NCI-H1436 treated with DMSO at 0.1 percent for 48 hours (cell line): ENCODE measurements around the gene CNTFR.
"Not testable (repeated sequence)": the region's sequence is repeated elsewhere in the genome, so short reads cannot be mapped to it uniquely, and the experiment has no call there.

ENCODE experiments used
- DNase-seq: peaks from one replicate; lab custom pipeline; 2025; lab: John Stamatoyannopoulos, UW

The CNTFR gene, protein sequence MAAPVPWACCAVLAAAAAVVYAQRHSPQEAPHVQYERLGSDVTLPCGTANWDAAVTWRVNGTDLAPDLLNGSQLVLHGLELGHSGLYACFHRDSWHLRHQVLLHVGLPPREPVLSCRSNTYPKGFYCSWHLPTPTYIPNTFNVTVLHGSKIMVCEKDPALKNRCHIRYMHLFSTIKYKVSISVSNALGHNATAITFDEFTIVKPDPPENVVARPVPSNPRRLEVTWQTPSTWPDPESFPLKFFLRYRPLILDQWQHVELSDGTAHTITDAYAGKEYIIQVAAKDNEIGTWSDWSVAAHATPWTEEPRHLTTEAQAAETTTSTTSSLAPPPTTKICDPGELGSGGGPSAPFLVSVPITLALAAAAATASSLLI

DNA sequence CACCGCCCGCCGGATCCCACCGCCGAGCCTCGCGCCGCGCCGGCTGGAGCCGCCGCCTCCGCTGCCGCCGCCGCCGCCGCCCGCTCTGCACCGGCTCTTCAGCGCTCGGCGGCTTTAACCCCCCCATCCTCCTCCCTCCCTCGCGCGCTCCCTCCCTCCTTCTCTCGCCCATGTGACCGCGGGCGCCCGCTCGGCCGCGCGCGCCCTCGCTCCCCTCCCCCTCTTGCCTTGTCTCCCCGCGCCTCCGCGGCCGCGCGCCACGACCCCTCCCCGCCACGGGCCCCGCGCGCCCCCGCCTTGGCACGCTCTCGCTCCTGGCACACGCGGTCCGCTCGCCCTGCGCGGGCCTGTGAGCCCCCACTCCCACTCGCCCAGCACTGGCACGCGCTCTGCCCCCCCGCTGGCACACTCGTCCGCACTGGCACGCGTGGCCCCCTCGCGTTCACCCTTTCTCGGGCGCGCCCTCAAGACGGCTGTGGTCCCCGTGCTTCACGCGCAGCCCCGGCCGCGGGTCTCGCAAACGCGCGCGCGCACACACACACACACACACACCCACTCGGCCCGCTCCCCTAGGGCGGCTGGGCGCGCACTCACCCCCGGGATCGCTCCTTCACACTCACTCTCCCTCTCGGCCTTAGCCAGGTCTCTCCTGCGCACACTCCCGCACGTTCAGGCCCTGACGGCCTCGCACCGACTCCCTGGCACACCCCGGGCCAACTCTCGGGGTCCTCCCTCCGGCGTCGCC is at the start of gene CNTFR:
CNTFR (minus strand) TSS at position 89 of the 745 bp plus-strand sequence. CDS start 20,743 bp downstream, outside the sequence.
- DNase-seq: no peak

DNA sequence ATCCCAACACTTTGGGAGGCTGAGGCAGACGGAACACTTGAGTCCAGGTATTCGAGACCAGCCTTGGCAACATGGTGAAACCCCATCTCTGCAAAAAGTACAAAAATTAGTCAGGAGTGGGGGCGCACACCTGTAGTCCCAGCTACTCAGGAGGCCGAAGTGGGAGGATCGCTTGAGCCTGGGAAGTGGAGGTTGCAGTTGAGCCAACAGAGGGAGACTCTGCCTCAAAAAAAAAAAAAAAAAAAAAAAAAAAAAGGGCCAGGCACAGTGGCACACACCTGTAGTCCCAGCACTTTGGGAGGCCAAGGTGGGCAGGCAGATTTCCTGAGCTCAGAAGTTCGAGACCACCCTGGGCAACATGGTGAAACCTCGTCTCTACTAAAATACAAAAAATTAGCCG is 49.8 kb upstream of the CNTFR start:
- not testable (repeated sequence) for DNase-seq

DNA sequence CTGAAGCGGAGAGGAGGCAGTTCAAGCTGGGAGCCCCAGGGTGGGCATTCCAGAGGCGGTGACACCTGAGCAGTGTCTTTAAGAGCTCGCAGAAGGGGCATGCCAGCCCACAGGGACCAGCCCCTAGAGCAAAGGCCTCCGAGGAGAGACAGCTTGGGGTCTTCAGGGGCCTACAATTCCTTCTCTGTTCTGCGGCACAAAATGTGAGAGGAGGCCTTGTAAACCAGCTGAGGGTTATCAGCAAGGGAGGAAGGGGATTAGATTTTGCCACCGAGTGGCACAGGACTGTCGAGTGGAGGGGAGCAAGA is 48.6 kb upstream of the CNTFR start:
- no peak for DNase-seq

DNA sequence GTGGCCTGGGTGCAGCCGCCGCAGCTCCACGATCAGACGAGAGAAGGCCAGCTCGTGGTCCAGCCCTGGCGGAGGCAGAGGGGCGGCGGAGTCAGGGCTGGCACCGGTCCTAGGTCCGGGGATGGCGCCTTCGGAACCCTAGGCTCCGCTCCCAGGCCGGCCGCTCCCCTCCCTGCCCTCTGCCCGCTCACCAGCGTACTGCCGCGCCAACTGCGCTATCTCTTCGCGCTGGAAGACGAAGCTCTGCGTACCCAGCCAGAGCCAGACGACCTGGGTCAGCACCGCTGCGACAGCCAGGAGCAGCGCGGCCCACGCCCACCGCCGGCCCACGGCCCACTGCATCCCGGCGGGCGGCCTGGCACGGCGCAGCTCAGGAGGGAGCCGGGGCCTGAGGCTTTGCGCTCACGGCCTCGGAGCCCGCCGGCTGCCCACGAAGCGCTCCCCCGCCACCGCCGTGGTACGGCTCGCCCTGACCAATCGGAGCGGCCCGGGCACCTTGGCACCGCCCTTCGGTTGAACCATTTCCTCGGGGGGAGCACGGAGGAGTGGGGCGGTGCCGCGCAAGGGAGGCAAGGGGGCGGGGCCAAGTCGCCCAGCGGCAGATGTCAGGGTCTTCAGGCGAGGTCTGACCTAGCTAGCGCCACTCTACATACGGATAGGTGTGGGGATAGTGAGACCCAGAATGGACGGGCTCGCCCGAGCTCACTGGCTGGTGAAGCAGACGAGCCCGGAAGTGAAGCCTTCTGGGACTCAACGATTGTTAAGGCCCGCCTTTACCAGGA is 48.0 kb upstream of the CNTFR start, which contains the start of gene SIGMAR1:
SIGMAR1 (minus strand) TSS at position 432 of the 782 bp plus-strand sequence; CDS start at position 342, 90 bp downstream.
- DNase-seq: peak; percentile 49

DNA sequence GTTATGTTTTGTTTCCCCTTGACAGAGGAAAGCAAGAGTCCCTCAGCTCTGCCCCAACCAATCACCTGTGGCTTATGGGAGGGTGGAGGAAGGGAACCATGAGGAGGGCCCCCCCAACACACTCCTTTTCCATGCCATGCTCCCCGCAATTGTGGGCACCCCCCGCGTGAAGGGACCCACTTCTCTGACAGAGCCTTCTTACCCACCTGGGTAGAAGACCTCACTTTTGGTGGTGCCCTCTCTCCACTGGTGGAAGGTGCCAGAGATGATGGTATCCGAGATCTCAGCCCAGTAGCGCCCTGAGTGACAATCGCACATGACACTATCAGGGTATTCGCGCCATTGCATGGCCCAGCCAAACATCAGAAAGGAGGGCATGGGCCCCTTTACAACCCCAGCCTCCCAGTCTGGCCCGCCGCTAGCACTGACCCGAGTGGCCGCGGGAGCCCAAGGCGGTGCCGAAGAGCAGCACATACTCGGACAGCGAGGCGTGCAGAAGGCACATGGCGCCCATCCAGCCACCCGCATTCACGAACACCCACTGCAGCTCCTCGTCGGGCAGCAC is 47.3 kb upstream of the CNTFR start:
- no peak for DNase-seq

DNA sequence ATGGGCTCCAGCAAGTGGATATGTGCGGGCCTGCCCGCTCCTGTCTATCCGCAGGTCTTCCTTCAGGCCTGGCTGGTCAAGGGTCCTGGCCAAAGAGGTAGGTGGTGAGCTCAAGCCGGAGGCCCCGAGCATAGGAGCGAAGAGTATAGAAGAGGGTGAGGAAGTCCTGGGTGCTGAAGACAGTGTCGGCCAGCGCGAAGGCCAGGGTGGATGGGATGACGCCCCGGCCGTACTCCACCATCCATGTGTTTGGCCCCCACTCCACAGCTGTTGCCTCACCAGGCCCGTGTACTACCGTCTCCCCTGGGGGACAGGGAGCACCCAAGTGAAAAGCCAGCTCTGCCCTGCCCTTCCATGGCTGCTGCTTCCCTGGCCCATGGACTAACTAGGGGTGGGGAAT is 46.0 kb upstream of the CNTFR start:
- DNase-seq: no peak

DNA sequence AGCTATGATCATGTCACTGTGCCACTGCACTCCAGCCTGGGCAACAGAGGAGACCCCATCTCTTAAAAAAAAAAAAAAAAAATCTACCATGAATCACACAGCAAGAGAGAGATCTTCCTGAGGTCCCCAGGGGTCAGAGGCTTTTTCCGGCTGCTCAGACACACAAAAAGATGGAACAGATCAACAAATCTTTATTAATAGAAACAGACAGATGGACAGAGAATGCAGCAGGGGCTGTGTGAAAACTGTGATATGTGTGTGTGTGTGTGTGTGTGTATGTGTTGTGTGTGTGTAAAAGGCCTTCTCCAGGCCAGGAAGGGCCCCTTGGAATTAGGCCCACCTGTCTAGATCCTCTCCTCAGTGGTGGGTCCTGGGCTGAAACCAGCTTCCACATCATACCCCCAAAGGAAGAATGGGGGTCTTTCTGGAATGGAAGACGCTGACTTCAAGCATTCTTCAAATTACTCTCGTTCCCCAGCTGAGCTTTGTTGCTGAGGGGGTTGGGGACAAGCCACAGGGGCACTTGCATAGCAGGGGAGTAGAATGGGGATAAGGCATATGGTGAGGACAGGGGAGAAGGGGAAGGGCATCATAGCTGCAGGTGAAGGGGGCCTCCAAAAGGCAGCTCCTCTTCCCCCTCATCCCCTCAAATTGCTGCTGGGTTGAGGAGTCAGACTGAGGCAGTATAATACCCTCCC is 45.2 kb upstream of the CNTFR start:
- no peak for DNase-seq

DNA sequence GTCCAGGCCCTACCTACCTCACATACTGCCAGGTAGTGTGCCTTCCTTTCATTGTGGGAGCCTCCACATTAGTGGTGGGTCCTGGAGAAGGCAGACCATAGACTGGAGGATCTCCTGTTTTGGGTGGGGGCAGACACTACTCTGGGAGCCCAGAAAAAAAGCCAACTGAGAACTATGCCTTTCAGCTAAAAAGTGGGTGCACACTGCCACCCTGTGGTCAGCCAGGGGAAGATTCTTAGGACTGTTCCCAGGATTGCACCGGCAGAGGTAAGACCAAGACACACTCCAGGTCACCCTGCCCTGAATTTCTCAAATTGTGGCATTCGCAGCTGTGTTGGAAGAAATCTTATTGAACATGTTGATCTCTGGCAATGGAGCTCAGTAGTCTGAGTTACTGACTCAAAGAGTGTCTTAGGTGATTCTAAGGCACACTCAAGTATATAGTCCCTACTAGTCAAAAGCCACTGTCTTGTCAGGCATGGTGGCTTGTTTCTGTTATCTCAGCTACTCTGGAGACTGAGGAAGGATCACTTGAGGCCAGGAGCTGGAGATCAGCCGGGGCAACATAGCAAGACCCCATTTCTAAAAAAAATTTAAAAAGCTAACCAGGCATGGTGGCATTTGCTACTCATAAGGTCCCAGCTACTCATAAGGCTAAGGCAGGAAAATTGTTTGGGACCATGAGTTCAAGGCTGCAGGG is 44.5 kb upstream of the CNTFR start:
- peak; percentile 3 for DNase-seq

DNA sequence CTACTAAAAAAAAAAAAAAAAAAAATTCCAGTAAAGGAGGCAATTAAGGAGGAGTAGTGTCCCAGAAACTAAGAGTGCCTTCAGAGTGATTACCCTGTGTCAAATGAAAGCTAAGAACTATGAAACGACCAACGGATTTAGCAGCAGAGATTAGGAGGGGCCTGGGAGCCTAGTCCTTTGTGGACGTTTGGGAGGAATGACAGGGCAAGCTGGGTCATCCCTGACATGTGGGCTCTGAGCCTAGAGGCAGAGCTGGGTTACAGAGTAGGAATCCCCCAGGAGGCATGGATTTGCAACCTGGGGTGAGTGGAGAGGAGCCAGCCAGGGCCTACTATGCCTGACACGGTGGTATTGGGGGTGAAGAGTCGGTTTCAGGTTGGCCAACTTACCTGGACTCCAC is 43.6 kb upstream of the CNTFR start:
- DNase-seq: no peak

DNA sequence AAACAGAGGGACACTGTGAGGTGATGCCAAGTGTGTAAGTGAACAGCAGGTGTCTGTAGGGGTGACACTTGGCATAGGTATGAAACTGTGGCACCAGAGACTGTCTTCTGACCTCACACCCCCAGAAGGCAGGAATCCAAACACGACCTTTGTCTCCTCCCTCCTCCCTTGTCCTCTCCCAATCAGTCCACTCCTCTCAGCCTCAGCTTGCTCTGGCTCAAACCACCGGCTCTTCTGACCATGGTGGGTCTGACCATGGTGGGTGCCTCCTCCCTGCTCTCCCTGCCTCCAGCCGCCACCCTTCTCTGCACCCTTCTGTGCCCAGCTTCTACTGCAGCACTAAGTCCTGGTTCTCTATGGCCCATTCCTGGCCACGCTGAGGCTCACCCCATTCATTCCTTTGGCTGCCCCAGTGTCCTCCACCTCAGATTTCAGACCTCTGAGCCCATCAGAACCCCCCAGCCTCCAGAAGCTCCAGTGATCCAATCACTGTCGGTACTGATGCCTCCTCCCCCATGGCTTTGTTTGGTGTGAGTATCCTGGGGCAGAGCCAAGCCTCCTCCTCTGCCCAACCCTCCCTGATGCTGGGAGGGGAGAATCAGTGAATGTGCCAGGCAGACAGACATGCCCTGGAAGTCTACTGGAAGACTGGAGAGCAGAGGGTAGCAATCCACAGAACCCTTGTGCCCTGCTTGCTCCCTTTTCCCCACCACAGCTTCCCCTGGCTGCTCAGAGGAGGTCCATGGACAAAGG is 41.1 kb upstream of the CNTFR start:
- no peak for DNase-seq

DNA sequence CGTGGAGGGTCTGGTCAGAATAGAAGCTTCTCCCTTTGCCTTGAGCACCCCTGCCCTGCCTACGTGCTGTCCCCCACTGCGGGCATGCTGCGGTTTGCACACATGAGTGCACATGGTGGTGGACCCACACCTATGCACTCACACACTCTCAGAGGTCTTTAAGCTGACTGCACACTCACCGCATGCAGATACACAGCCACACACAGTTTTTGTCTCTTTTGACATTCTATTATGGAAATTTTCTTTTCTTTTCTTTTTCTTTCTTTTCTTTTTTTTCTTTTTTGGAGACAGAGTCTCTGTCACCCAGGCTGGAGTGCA is 39.9 kb upstream of the CNTFR start:
- no peak for DNase-seq

DNA sequence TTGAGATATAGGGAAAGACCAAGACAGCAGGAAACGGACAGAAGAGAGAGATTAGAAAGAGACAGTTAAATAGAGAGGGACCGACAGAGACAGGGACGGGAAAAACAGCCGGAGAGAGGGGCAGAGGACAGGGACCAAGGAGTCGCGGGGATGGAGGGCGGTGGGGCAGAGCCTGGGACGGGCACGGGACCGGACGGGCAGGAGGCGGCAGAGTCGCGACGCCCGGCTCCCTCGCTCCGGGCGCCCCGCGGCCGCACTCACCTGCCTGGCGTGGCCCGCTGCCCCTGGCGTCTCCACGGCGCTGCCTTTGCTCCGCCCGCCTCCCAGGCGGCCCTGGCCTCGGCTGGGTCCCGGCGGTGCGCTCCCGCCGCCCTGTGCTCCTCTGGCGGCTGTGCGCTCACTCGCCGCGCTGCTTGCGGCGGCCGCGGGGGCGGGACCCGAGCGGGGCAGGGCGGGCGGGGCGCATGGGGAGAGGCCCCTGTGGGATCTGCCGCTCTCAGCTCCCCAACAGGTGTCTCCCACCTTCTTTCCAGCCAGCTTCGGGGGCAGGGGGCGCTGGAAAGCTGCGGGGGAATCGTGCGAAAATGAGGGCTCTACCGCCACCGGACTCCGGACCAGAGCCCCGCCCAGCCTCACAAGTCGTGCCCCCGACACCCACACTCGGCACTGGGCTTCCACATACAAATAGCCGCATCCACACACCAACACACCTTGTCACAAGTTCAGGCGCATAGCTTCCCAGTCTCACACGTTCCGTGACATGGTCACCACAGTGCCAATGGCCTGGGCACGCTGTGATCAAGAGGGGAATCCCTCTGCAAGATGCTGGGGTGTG is 39.3 kb upstream of the CNTFR start, which contains the start of gene ARID3C:
ARID3C (minus strand) TSS at position 411 of the 835 bp plus-strand sequence. CDS start 1,052 bp downstream, outside the sequence.
- no peak for DNase-seq

DNA sequence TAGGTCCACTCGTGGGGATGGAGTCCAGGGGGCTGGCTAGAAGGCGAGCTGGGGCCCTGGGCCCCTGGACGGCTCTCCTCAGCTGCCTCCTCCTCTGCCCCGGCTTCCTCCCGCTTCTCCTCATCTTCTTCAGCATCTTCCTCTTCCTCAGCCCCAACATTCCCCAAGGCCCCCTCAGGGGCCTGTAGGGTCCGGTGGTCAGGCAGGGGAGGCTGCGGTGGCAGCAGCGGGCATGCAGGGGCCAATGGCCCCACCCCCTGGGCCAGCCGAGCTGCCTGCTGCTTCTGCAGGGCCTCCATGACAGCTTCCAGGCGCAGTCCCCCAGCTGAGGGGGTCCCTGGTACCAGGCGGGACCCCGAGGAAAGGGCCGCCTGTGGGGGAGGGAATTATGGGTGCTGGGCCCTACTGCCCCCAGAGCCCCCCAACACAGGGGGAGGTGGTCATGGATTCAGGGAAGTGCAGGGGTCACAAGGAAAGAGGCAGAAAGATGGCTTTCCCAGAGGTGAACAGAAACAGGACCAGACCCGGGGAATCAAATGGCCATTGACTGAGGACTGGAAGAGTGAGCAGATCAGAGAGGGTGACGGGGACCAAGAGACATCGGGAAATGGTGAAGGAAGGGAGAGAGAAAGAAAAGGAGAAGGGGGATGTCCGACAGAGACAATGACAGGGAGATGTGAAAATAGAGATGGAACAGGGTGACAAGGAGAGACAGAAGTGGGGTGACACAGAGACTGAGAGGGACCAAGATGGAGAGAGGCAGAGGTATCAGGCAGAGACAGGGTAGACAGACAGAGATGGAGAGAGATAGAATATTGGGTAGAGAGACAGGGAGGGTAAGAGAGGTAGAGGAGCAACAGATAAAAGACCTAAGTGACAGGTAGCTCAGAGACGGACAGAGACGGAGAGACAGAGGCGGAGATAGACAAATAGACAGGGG is 38.5 kb upstream of the CNTFR start:
- no peak for DNase-seq

DNA sequence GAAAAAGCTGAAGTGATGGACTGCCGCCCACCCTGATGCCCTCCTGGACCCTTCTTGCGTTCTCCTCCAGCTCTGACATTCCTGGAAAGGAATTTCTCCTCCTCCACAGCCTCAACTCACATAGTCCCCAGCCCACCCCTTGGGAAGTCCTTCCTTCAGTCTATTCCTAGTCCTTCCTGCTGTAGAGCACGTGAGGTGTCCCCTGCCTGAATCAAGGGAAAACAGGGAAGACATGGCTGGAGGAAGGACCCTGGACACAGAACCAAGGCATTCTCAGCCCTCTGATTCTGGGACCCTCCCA is 35.6 kb upstream of the CNTFR start:
- DNase-seq: no peak

DNA sequence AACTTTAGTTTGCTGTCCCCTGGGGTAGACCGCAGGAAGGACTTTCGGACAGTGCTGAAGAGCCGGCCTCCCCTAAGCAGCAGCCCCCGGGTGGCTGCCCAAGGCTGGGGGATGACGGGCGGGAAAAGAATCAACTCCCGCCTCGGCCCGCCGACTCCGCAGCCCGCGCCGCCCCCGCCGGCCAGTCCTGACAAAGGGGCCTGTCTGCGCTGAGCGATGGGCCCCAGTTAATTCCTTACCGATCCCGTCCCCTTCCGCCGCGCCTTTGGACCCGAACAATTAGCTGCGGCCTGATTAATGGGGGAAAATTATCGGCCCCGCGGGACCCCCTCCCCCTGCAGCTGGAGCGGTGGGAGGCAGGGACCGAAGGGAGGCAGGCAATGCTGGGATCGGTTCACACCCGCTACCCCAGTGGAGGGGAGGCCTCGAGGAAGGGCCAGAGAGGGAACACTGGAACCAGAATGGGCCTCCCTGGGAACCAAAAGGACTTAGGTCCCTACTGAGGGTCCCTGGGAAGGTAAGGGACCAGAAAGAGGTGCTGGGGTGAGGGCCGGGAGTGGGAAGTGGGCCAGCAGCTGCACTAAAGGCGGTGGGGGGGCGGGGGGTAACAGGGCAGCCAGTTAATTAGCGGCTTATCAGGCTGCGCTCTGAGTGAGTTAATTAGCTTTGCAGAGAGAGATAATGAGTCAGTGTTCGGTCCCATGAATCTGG is 35.1 kb upstream of the CNTFR start:
- DNase-seq: no peak

DNA sequence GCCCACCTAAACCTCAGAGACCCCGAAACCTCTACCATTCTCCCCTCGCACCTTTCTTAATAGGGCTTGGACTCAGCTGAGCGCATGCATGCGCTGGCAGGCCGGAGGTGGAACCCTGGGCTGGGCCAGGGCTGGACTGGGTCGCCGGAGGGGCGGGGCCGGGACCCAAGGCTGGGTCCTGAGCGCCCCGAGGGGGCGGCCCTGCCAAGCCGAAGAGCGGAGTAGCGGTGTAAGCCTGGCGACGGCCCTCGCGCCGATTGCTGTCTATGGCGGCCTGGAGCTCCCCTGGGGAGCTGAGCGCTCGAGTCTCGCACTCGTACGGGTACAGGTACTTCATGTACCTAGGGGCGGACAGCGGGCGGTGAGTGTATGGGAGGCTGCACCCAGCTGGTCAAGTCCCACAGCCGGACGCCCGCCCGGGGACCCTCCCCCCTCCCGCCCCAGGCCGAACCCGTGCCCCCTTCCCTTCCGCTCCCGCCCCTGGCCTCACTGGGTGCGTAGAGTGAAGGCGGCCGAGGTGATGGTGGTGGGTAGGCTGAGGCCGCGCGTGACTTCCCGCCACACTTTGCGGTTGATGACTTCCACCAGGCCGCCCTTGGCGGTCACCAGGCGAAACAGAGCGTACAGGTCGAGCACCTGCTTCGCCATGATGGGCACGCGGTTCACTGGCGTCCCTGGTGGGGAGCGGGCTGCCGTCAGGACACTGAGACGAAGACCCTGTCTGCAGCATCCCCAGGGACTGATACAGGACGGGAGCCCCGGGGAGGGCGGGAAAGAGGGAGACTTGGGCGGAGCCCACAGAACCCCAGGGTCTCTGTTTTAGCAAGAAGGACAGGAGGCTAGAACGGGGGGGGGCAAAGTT is 34.1 kb upstream of the CNTFR start:
- DNase-seq: no peak
